NCI-H510A treated with DMSO at 0.1 percent for 48 hours (cell line): ENCODE measurements around the gene CCNQ.
A peak's percentile ranks its signal among the peaks of the same experiment; 100 is the strongest.

Experiments
- DNase-seq: peaks from one replicate; lab custom pipeline; 2025; lab: John Stamatoyannopoulos, UW

Gene CCNQ

GRCh38 chrX:153539171-153539978, 59.6 kb downstream of the CCNQ start:
- DNase-seq = peak; percentile 47

GRCh38 chrX:153538424-153538823, 60.5 kb downstream of the CCNQ start:
- DNase-seq = no peak
